ENCODE measurements around the gene GRIN1.

The GRIN1 gene

DNA sequence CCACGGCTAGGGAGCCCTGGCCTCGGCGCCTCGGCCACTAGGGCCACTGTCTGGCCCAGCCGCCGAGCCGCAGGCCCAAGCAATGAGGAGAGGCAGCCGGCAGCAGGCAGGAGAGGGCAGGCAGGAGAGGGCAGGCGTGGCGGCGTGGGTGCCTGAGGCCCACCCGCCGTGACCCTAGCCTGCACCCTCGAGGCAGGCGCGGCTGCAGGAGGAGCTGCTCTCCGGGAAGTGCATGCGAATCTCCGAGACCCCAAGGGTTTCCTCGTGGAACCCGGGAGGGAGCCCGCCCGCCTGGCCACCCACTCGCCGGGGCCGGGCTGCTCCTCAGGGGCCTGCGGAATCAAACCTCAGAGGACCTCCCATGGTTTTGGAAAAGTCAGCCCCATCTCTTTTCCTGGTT lies 9.3 kb downstream of the GRIN1 start:
- DNase-seq (ENCODE audit: low spot score), result no peak

DNA sequence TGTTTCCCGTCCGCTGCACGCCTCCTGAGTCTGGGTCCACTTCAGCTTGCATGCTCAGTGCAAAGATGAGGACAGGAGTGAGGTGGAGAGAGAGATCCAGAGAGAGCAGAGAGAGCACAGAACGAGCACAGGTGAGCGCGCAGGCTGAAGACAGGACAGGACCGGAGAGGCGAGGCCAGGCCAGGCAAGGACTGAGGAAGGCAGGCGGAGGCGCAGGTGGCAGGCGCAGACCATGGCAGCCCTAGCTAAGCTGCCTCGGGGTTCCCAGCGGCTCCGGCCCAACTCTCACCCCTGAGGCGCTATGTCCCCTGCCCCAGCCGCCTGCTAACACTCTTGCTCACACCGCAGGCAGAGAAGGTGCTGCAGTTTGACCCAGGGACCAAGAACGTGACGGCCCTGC lies 9.7 kb downstream of the GRIN1 start:
- no peak for DNase-seq (ENCODE audit: low spot score)

- no peak for DNase-seq (ENCODE audit: low spot score)
Measured at GRCh38 chr9:137149363-137149762, 10.4 kb downstream of the GRIN1 start.

DNA sequence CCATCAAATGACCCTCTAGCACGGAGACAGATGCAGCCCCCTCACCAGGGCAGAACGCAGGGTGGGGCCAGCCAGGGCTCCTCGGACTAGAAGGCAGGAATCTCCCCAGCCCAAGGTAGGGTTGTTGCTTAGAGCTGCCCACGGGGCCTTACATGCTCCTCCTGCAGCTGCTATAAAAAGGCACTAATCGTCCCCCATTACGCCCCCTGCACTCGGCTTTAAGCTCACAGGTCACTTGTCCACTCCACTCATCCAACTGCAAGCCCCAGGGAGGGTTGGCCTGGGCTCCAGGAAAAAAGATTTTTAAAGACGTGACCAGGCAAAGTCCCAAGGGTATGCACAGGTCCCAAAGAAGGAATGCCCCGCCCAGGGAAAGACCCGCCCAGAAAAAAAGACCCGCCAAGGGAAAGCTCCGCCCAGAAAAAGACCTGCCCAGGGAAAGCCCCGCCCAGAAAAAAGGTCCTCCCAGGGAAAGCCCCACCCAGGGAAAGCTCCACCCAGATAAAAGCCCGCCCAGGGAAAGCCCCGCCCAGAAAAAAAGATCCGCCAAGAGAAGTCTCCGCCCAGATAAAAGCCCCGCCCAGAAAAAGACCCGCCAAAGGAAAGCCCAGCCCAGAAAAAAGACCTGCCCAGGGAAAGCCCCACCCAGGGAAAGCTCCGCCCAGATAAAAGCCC lies 11.1 kb downstream of the GRIN1 start:
- peak; percentile 98 for DNase-seq (ENCODE audit: low spot score)

DNA sequence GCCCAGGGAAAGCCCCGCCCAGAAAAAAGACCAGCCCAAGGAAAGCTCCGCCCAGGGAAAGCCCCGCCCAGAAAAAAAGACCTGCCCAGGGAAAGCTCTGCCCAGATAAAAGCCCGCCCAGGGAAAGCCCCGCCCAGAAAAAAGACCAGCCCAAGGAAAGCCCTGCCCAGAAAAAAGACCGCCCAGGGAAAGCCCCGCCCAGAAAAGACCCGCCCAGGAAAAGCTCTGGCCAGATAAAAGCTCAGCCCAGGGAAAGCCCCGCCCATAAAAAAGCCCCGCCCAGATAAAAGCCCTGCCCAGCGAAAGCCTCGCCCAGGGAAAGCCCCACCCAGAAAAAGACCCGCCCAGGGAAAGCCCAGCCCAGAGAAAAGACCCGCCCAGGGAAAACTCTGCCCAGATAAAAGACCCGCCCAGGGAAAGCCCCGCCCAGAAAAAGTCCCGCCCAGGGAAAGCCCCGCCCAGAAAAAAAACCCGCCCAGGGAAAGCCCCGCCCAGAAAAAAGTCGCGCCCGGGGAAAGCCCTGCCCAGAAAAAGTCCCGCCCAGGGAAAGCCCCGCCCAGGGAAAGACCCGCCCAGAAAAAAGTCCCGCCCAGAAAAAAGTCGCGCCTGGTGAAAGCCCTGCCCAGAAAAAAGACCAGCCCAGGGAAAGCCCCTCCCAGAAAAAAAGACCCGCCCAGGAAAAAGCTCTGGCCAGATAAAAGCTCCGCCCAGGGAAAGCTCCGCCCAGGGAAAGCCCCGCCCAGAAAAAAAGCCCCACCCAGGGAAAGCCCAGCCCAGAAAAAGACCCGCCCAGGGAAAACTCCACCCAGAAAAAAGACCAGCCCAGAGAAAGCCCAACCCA lies 11.9 kb downstream of the GRIN1 start:
- DNase-seq (ENCODE audit: low spot score), result peak; percentile 97

GRCh38 chr9:137152844-137153405 lies 14.0 kb downstream of the GRIN1 start:
- no peak for DNase-seq (ENCODE audit: low spot score)

GRCh38 chr9:137156567-137157375 lies 17.8 kb downstream of the GRIN1 start:
- DNase-seq (ENCODE audit: low spot score), result peak; percentile 56

DNA sequence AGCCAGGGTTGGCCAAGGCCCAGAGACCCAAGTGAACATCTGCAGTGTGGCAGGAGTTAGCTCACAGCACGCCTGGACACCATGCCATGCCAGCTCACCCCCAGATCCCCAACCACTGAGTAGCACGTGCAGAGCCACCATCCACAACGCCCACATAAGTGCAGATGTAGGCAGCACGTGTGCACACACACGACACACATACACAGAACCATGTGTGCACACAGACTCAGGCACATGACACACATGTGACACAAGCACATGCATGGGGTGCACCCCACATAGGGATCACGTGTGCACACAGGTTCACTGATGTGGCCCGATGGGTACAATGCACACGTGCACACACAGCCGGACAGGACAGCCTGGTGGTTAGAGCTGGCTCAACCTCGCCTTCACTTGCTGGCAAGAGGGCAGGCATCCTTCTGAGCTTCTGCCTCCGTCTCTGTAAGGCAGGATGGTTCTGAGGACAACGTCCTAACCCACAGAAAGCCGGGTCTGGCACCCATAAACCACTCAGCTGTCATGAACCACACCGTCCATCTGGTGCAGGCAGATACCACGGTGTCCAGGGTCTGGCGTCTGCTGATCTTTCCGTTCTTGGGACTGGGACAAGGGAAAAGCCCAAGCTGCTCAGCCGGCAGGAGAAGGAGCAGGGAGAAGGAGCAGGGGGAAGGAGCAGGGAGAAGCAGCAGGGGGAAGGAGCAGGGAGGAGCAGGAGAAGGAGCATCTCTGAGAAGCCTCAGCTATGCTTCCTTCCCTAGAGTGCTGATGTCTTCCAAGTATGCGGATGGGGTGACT lies 18.9 kb downstream of the GRIN1 start:
- DNase-seq (ENCODE audit: low spot score), result no peak

- DNase-seq (ENCODE audit: low spot score), result no peak
Measured at GRCh38 chr9:137158625-137159024, 19.7 kb downstream of the GRIN1 start.

GRCh38 chr9:137159105-137160053 lies 20.4 kb downstream of the GRIN1 start:
- no peak for DNase-seq (ENCODE audit: low spot score)

DNA sequence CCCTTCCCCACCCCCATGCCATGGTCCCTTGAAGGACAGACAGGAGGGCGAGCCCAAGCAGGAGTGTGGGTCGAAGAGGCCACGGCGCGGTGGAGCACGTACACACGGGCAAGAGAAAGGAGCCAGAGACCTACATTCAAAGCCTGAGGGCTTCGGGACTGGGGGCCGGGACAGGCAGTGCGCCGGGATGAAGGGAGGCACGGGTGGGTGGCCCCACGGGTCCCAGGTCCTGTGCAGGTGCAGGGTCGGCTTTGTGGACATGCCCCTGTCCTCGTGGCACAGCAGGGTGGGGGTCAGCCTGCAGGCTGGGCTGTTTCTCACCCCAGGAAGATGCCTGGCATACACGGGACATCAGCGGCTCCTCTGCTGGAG lies 21.1 kb downstream of the GRIN1 start:
- no peak for DNase-seq (ENCODE audit: low spot score)

DNA sequence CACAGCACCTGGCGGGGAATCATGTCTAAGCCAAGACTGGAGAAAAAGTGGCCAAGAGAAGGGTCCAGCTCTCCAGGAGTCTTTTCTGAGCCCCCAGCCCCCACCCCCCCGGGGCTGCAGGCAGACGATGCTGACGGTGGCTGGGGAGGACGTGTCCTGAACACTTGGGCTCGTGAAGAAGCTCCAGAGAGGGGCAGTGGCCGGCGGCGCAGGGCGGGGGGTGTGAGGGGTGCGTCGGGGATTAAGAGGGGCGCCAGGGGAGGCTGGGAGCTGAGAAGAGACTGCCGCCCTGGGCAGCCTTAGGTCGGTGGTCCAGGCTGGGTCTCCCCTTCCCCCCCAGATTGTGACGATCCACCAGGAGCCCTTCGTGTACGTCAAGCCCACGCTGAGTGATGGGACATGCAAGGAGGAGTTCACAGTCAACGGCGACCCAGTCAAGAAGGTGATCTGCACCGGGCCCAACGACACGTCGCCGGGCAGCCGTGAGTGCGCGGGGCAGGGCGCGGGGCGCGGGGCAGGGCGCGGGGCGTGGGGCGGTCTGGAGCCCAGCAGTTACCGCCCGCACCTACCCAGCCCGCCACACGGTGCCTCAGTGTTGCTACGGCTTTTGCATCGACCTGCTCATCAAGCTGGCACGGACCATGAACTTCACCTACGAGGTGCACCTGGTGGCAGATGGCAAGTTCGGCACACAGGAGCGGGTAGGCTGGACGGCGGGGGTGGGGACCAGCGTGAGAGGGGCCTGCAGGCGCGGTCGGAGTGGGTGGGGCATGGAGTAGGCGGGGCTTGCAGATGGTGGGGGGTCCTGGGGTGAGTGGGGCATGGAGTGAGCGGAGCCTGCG lies 22.0 kb downstream of the GRIN1 start:
- DNase-seq (ENCODE audit: low spot score), result no peak

DNA sequence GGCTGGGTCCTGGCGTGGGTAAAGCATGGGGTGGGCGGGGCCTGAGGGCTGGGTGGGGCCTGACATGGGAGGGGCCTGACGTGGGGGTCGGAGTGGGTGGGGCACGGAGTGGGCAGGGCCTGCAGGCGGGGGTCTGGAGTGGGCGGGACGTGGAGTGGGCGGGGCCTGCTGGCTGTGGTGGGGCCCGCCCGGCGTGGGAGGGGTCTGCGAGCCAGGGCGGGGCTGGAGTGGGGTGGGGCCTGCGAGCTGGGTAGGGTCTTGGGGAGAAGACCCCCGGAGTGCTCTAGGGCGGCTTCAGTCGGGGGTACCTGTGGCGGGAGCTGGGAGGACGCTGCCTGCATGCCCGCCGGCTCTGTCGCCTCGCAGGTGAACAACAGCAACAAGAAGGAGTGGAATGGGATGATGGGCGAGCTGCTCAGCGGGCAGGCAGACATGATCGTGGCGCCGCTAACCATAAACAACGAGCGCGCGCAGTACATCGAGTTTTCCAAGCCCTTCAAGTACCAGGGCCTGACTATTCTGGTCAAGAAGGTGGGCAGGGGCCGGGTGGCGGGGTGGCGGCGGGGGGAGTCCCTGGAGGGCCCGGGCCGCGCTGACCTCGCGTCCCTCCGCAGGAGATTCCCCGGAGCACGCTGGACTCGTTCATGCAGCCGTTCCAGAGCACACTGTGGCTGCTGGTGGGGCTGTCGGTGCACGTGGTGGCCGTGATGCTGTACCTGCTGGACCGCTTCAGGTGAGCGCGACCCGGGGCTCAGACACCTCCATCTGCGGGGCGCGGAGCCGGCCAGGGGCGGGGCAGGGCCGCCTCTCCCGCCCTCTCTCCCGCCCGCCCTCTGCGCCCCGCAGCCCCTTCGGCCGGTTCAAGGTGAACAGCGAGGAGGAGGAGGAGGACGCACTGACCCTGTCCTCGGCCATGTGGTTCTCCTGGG lies 22.9 kb downstream of the GRIN1 start:
- no peak for DNase-seq (ENCODE audit: low spot score)

- peak; percentile 56 for DNase-seq (ENCODE audit: low spot score)
Measured at GRCh38 chr9:137162505-137163364, 23.8 kb downstream of the GRIN1 start.

DNA sequence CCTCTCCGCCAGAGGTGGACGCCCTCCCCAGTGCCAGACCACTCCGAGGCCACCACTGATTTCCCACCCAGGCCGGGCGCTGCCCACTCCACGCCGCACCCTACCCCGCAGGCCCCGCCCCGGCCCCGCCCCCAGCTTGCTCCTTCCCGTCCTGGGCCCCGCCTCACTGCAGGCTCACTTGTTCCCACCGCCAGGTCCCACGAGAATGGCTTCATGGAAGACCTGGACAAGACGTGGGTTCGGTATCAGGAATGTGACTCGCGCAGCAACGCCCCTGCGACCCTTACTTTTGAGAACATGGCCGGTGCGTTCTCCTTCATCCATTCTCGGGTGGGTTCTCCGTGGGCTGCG lies 24.4 kb downstream of the GRIN1 start:
- DNase-seq (ENCODE audit: low spot score), result peak; percentile 59

- DNase-seq (ENCODE audit: low spot score), result no peak
Measured at GRCh38 chr9:137163805-137164204, 24.9 kb downstream of the GRIN1 start.

Data from COLO829 (cell line).